Limb (tissue), 2 donors: ENCODE data around the gene TRIM23.

Source experiments
- DNase-seq, 2 donors: peaks; one replicate each; pipeline ENCODE4 v3.0.0-alpha.2; 2016; ENCODE audit errors: extremely low spot score in 2 of 2

The TRIM23 gene

GRCh38 chr5:65566505-65566904 lies 57.6 kb downstream of the TRIM23 start:
- no peak for DNase-seq

- DNase-seq: no peak
Observed at GRCh38 chr5:65563777-65564176, 60.4 kb downstream of the TRIM23 start.

GRCh38 chr5:65562731-65563701 lies 61.1 kb downstream of the TRIM23 start, which contains the start of the genes CENPK and PPWD1:
Gene CENPK, minus strand, starts transcription at chr5:65563168. Its CDS starts 8,261 bp downstream, at chr5:65554907.
Gene PPWD1, plus strand, starts transcription at chr5:65563296. Its CDS starts 15 bp downstream, at chr5:65563311.
- DNase-seq: peak; percentile 96

- DNase-seq: no peak
Observed at GRCh38 chr5:65556718-65557117, 67.4 kb downstream of the TRIM23 start.

- DNase-seq: no peak
Observed at GRCh38 chr5:65556181-65556580, 68.0 kb downstream of the TRIM23 start.

GRCh38 chr5:65555287-65555686 lies 68.8 kb downstream of the TRIM23 start:
- DNase-seq: no peak

- no peak for DNase-seq
Observed at GRCh38 chr5:65553941-65554340, 70.2 kb downstream of the TRIM23 start.

- no peak for DNase-seq
Observed at GRCh38 chr5:65548281-65548680, 75.9 kb downstream of the TRIM23 start.

- no peak for DNase-seq
Observed at GRCh38 chr5:65546141-65546540, 78.0 kb downstream of the TRIM23 start.

- no peak for DNase-seq
Observed at GRCh38 chr5:65544473-65544872, 79.7 kb downstream of the TRIM23 start.

- no peak for DNase-seq
Observed at GRCh38 chr5:65539827-65540226, 84.3 kb downstream of the TRIM23 start.
